Astrocyte of the cerebellum (primary cell): ENCODE results near the gene TNFAIP8L2.

Experiments used
- DNase-seq: peaks from one replicate; pipeline ENCODE4 v3.0.0-alpha.2; 2011; ENCODE audit warnings: low read depth
- H3K4me3 ChIP-seq: 2 replicates; pipeline ENCODE4 v1.5.1; 2011; ENCODE audit warnings: mild to moderate bottlenecking, low read depth, low read length, moderate library complexity
- in situ Hi-C: cut with HindIII; loops from 2 replicates; pipeline ENCODE4 v1.10.0; 2017; ENCODE audit warnings: low sequenced_read_pairs
- TF ChIP-seq, protein P1 (sequence below): IDR thresholded peaks from 2 replicates; pipeline ENCODE4 v1.5.1; 2012; ENCODE audit warnings: low read length, low read depth, moderate library complexity, mild to moderate bottlenecking; ENCODE audit errors: missing control alignments

TNFAIP8L2 gene

DNA sequence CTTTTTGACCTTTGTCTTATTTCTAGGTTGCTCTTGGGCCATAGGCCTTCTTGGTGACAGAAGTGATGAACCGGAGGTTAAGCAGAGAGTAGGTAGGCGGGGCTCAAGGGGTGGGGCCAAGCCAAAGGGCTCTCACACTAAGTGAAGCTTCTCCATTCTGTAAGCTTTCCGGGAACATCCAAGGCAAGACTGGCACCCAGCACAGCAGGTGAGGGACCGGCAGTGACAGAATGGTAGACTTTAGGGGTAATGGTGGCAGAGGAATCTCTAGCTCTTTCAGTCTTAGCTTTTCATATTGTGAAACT, at the start of gene TNFAIP8L2:
TSS of gene TNFAIP8L2 (plus strand) at position 135 of the 305 bp plus-strand sequence. CDS start 2,049 bp downstream, outside the sequence.
- no peak for DNase-seq
- in situ Hi-C loops = no loop called here
- H3K4me3 ChIP-seq = no peak within 1 kb of the TSS
- TF ChIP-seq, protein P1, sequence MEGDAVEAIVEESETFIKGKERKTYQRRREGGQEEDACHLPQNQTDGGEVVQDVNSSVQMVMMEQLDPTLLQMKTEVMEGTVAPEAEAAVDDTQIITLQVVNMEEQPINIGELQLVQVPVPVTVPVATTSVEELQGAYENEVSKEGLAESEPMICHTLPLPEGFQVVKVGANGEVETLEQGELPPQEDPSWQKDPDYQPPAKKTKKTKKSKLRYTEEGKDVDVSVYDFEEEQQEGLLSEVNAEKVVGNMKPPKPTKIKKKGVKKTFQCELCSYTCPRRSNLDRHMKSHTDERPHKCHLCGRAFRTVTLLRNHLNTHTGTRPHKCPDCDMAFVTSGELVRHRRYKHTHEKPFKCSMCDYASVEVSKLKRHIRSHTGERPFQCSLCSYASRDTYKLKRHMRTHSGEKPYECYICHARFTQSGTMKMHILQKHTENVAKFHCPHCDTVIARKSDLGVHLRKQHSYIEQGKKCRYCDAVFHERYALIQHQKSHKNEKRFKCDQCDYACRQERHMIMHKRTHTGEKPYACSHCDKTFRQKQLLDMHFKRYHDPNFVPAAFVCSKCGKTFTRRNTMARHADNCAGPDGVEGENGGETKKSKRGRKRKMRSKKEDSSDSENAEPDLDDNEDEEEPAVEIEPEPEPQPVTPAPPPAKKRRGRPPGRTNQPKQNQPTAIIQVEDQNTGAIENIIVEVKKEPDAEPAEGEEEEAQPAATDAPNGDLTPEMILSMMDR = no peak

DNA sequence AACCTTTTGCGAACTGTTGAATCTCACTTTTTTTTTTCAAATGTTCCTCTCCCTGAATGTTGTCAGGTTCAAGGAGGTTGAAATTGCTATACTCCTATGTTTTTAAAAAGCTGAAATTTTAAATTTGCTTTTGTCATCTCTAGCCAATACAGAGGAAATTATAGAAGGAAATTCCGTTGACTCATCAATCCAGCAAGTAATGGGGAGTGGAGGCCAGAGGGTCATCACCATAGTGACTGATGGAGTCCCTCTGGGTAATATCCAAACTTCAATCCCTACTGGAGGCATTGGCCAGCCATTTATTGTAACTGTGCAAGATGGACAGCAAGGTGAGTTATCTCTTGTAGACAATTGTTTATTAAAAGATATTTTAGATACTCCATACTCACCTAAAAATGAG, 49.6 kb upstream of the TNFAIP8L2 start:
- no peak for DNase-seq
- in situ Hi-C loops = no loop called here
- TF ChIP-seq, protein P1 = no peak
- H3K4me3 ChIP-seq = no peak overlapping the region

DNA sequence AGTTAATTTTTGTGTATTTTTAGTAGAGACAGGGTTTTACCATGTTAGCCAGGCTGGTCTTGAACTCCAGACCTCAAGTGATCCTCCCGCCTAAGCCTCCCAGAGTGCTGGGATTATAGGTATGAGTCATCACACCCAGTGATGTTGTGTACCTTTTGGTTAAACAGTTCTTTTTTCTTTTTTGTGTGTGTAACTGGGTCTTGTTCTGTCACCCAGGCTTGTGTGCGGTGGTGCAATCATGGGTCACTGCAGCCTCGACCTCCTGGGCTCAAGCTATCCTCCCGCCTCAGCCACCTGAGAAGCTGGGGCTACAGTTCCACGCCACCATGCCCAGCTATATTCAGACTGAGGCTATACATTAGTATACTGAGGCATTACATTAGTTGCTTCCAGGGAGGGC, 48.1 kb upstream of the TNFAIP8L2 start:
- no peak for DNase-seq
- in situ Hi-C loops = no loop called here

DNA sequence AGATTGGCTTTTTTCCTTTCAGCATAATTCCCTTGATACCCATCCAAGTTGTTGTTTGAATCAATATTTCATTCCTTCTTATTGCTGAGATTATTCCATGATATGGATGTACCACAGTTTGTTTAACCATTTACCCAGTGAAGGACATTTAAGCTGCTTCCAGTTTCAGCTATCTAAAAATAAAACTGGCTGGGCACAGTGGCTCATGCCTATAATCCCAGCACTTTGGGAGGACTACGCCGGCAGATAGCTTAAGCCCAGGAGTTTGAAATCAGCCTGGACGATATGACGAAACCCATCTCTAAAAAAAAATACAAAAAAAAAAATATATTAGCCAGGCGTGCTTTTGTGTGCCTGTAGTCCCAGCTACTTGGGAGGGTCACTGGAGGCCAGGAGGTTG, 42.6 kb upstream of the TNFAIP8L2 start:
- no peak overlapping the region for H3K4me3 ChIP-seq
- no peak for DNase-seq
- TF ChIP-seq, protein P1 = no peak
- in situ Hi-C loops = no loop called here

More for the DNA sequence above, 48.1 kb upstream of the TNFAIP8L2 start:
- TF ChIP-seq, protein P1 = no peak
- no peak overlapping the region for H3K4me3 ChIP-seq

DNA sequence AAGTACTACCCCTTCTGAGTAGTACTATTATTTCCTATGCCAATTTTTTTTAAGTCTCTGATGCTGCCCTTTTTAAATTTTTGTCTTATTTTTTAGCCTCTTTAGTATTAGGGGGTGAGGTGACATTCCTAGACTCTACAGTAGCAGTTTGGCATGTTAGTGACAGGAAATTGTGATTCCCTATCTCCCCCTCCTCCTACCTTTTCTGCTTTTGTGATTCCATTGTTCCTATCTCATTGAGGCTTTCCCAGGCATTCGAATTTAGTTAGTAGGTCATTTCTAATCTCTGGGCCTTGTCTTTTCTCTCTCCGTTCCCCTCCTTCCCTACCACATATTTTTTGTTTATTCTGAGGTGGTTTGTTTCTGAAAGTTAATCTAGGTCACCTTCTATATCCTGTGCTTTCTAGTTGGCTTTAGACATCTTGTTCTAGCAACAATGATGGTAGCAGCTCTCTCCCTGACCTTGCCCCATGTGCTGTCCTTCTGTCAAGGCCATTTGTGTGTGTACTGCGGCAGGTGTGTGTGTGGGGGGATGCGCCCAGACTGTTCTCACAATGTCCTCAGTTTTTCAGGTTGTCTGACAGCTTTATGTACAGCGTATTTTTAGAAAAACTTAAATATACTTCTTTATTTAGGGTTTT, 31.6 kb upstream of the TNFAIP8L2 start:
- TF ChIP-seq, protein P1 = no peak
- no peak for DNase-seq
- in situ Hi-C loops = no loop called here
- H3K4me3 ChIP-seq = no peak overlapping the region

DNA sequence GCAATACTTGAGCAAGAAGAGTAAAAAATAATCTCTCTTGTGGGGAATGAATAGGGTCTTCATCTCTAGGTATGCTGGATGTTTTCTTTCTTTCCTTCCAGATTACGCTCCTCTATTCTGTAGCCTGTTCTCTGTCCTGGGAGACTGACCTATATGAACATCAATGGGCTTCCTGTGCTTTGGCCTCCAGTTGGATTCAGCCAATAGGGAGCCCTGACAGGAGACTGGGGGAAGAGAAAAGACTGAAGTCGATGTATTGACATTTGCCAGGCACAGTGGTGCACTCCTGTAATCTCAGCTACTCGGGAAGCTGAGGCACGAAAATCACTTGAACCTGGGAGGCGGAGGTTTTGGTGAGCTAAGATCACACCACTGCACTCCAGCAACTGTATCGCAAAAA, 27.6 kb upstream of the TNFAIP8L2 start:
- no peak overlapping the region for H3K4me3 ChIP-seq
- TF ChIP-seq, protein P1 = no peak
- DNase-seq = no peak
- in situ Hi-C loops = no loop called here
